NCI-H69 (cell line): Measurements from ENCODE around the gene ATMIN.

Experiments
- DNase-seq: peaks from one replicate; lab custom pipeline; 2025; lab: John Stamatoyannopoulos, UW

The ATMIN gene

DNA sequence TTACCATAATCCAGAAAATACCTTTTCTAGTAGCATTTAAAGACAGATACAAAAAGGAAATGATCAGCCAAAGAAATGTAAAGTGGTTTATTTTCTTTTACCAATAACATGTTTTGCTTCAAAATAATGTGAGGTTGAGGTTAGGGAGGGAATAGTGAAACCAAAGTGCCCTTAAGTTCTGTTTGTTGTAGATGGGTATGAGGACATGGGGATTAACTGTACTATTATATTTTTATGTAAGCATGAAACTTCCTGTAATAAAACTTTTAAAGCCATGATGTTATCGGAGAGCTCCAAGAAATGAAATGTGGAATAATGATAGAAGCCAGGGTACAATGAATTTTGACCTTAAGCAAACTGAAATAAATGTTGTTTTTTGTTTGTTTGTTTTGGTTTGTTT is 31.5 kb downstream of the ATMIN start:
- DNase-seq, result no peak

GRCh38 chr16:81069063-81069462 is 33.4 kb downstream of the ATMIN start:
- DNase-seq, result no peak

GRCh38 chr16:81070979-81071378 is 35.3 kb downstream of the ATMIN start:
- DNase-seq, result no peak

DNA sequence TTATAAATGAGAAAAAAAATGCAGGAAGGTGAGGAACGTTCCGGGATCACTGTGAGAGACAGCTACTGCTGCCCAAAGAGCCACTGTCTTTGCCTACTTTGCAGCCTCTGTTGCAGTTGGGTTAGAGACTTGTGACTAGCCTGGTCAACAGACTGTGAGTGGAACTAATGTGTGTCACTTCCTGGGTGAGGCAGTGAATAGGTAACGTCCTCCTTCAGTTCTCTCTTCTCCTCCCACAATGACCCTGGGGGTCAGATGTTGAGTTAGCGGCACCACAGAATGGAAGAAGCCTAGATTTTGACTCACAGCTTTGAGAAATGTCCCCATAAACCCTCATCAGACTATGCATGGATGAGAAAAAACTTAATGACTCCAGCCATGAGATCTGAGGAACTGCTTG is 36.2 kb downstream of the ATMIN start:
- no peak for DNase-seq

- no peak for DNase-seq
Observed at GRCh38 chr16:81073560-81074330, 38.1 kb downstream of the ATMIN start.

- peak; percentile 87 for DNase-seq
Observed at GRCh38 chr16:81076566-81077075, 41.0 kb downstream of the ATMIN start.

- DNase-seq, result peak; percentile 93
Observed at GRCh38 chr16:81077076-81077940, 41.7 kb downstream of the ATMIN start, which contains the start of gene C16orf46. Gene C16orf46 (minus strand): TSS chr16:81077238. CDS start chr16:81063955, 13,283 bp downstream.

GRCh38 chr16:81080233-81080632 is 44.6 kb downstream of the ATMIN start:
- DNase-seq, result no peak

DNA sequence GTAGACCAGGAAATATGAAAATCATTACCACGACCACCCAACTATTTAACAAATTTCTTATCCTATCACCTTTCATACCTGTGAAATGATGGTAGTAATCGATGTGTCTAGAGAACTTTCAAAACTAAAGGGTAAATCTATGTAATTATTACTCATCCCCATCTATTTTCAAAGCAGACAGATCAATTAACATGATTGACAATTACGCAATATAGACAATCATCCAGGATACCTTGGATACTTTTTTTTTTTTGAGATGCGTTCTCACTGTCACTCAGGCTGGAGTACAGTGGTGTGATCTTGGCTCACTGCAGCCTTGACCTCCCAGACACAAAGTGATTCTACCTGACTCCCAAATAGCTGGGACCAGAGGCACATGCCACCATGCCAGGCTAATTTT is 45.4 kb downstream of the ATMIN start:
- DNase-seq, result no peak

- DNase-seq, result no peak
Observed at GRCh38 chr16:81088836-81089235, 53.2 kb downstream of the ATMIN start.

DNA sequence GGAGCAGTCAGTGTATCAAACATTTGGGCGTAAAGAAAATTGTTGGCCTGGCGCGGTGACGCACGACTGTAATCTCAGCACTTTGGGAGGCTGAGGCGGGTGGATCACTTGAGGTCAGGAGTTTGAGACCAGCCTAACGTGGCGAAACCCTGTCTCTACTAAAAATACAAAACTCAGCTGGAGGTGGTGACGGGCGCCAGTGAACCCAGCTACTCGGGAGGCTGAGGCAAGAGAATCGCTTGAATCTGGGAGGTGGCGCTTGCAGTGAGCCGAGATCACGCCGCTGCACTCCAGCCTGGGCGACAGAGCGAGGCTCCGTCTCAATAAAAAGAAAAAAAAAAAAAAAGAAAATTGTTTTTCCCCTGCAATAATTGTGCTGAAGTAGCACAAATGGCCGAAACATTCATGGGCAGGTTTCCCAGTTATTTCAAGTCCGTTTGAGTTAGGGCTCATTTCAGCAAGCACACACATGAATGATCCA is 59.2 kb downstream of the ATMIN start:
- DNase-seq, result no peak

DNA sequence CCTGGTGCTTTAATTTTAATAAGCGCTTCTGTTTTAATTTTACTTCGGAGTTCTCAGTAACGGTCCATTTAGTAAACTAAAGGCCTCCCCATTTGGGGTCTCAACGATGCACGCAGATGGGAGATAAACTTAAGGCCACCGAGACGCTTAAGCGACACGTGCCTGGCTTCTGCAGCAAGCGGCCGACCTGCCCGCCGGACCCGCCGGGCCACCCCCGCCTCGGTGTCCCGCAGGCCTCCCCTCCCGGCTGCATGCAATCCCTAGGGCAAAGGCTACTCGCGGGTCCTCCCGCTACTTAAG is 60.0 kb downstream of the ATMIN start:
- no peak for DNase-seq

- peak; percentile 96 for DNase-seq
Observed at GRCh38 chr16:81095953-81096714, 60.5 kb downstream of the ATMIN start, which contains the start of gene GCSH. Gene GCSH (minus strand): TSS chr16:81096395. CDS start chr16:81096278, 117 bp downstream.

- DNase-seq, result no peak
Observed at GRCh38 chr16:81096715-81097208, 61.1 kb downstream of the ATMIN start.
